HG02840 (cell line): ENCODE data around the gene RBPJ.
A peak's percentile ranks its signal among the peaks of the same experiment; 100 is the strongest.
"Not testable (repeated sequence)": the region's sequence is repeated elsewhere in the genome, so short reads cannot be mapped to it uniquely, and the experiment has no call there.

ENCODE experiments used
- ATAC-seq: cut with Tn5 transposase; IDR thresholded peaks from one replicate; pipeline ENCODE4 v1.9.1; 2021; ENCODE audit warnings: mild to moderate bottlenecking, moderate library complexity, moderate number of reproducible peaks; ENCODE audit not compliant: unreplicated experiment, low FRiP score

The RBPJ gene

DNA sequence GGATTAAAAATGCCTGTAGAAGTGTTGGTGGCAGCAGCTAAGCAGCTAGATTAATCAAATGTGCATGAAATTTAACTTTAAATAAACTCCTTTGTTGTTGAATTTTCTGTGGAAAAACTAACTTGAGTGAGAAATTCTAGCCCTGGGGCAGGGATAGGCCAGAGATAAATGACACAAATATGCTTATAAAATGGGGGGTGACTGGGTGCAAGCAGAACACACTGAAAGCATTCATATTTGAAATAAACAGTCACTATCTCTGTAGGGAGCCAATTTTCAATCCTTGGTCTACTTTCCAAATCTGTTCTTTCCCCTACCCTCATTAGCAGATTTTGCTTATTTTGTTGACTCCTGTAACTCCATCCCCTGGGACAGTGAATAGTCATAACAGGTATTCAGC lies 47.9 kb downstream of the RBPJ start:
- ATAC-seq, result no peak

DNA sequence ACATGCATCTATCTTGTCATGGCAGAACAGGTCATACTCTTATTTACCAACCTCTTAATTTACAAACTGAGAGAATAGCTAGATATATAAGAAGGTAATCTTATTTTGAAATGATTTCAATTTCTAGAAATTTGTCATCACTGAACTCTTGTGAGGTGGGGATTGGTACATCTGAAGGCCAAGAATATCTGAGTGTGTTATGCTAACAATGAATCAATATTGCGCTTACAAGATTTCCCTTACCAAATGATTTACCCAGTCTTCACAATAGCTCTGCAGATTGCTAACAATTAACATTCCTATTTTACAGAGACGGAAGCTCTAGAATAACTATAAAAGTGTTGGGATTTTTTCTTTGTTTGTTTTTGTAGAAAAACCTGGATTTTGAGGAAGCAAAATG lies 48.3 kb downstream of the RBPJ start:
- ATAC-seq, result no peak

DNA sequence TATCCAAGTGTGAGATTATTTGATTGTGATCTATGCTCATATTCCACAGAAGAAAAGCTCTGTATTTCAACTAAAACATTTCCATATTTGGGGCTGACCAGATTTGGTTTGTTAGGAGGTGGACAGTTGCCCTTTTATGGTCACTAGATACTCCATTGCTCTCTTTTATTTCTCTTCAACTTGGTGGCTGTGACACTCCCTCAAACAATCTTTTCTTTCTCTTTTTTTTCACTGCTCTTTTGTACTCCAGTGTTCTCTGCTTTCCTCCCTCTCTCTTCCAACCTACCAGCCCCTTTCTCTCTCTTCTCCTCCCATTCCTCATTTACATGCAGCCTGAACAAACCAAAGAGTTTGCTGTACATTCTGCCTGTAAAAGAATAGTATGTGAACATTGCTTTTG lies 48.8 kb downstream of the RBPJ start:
- no peak for ATAC-seq

DNA sequence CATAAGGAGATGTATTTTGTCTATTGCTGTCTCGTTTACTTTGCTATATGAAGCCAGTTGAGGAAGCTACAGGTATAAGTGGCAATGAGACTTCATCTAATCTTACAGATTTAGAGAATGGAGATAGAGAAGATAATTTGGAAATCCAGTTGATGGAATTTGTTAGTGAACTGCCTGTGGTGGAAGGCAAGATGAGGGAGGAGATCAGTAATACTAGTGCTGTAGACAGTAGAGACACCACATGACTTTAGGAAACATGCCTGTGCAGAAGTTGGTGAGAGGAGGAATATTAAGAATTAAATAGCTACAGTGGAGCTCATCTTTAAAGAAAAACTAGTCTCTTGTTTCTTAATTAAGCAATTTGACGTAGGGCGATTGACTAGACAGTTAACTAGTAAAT lies 51.3 kb downstream of the RBPJ start:
- ATAC-seq, result no peak

DNA sequence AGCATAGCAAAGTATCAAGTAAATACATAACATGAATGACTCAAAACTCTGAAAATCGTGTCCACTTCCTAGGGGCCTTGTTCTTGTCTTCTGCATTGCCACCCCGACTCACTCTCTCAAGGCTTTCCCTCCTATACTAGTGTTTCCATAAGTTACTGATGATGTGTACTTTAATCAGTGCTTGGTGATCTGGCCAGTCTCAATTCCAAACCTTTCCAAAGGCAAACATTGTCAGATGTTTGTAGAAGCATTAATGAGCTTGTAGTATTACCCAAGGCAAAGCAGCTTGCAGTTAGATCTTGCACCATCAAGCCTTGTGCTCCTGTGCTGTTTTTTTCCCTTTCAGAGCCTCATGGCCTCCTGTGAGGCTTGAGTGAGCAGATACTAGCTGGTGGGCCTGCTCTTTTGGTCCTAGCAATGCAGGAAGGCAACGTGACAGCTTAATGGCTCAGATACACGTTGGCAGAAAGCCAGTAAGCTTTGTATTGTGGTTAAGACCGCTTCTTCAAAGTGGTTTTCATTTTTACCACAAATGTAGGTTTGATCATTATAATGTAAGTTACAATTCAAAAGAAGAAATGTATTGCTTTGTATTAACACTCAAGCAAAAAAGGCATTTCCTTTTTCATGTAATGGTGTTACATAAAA lies 51.8 kb downstream of the RBPJ start:
- peak; percentile 73 for ATAC-seq

DNA sequence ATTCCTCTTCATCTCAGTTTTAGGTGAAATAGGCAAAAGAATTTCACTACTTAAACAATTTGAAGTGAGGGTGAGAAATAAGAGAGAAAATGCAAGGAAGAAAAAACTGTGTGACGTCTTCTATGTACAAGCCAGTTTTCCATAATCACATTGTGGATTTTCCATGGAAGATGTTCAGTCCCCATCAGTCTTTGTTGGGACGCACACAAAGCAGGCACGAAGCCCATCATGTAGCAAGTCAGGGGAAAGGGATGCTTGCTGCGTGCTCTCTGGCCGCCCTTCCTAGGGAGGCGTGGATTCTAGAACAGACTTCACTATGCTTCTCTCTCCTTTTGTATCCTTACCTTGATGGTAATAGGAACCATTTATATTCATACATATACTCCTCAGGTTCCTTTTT lies 54.7 kb downstream of the RBPJ start:
- no peak for ATAC-seq

DNA sequence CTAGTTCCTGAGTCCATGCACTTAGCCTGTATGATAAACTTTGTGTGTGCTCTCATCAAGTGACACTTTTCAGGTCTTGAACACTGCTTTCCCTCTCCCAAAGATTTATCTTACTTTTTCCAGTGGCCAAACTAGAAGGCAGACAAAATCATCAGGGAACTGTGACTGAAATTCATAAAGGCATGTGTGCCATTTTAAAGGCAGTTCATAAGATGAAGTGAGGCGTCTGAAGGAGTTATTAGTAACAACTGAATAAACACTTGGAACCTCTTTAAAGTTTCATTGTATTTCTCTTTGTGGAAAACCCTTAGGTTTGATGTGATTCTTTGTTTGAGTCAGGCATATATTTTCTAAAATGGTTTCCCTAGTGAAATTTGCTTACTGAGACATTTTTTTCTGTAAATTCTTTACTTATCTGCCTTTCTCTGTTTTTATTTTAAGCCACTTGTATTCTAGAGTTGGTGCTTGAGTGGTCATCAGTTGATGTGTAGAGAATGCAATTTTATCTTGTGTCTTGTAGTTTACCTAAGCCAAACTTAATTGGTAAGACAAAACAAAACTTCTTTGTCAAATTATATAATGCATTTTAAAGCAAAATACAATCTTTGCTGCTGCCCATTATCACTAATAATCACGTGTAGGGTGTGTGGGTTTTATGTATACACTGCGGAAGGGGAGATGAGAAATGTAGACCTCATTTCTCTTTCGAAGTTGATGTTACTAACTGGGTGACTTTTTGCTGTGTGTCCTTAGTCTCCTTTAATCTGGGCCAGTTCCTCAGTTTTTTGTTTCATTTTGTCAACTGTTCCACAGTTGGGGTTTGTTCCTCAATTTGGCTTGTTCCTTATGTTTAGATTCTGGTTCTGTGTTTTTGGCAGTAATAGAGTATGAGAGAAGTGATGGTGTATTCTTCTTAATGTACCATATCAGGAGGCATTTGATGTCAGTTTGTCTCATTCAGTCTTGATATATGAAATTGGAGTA lies 56.8 kb downstream of the RBPJ start:
- ATAC-seq, result no peak

DNA sequence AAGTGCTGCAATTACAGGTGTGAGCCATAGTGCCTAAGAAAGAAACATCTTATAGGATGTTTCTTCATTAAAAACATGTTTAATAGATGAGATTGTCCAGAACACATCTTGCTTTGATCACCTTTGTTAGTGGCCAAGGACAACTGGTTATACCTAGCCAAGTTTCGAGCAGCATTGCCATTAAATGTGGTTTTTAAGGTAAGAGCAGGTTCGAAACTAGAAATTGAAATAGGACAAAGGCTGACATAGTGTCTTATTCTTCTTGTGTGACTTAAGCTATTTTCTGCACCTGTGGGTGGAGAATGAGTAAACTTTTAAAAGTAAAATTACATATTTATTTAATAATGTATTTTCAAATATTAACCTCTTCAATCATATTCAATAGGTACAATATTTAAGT lies 59.0 kb downstream of the RBPJ start:
- ATAC-seq, result no peak

DNA sequence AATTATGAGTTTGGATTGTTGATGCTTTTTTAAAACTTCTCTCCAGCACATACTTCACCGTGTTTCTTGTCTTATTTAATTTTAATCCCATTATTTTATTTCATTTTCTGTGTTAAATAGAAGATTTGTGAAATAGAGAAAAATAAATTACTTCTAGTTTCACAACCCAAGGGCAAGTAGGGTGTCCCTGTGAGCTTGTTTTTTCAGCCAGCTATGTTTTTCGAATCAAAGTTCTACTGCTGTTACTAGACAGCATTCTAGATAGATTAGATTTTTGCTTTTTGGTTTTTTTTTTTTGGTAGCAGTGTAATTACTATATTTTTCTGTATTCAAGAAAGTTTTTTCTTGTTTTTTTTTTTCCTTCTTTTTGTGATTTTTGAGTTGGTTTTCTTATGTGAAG lies 59.9 kb downstream of the RBPJ start:
- ATAC-seq, result no peak

DNA sequence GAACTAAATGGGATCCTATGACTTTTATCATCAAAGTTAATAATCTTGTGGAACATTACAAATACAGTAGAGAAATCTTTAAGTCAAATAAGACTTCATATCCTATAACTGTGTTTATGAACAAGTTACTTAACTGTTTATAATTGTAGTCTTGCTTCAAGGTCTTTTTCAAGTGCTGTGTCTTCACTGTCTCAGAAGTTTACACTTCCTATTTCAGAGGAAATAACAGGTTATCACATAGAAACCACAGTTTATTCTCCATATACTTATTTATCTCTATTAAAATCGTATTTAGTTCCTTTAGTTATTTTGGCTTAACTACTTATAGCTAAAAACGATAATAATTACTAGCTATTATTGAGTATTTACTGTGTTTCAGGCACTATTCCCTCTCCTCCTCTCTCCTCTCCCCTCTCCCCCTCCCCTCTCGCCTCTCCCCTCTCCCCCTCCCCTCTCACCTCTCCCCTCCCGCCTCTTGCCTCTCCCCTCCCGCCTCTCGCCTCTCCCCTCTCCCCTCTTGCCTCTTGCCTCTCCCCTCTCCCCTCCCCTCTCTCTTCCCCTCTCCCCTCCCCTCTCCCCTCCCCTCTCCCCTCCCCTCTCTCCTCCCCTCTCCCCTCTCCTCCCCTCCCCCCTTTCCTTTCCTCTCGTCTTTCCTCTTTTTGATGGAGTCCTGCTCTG lies 63.7 kb downstream of the RBPJ start:
- no peak for ATAC-seq

DNA sequence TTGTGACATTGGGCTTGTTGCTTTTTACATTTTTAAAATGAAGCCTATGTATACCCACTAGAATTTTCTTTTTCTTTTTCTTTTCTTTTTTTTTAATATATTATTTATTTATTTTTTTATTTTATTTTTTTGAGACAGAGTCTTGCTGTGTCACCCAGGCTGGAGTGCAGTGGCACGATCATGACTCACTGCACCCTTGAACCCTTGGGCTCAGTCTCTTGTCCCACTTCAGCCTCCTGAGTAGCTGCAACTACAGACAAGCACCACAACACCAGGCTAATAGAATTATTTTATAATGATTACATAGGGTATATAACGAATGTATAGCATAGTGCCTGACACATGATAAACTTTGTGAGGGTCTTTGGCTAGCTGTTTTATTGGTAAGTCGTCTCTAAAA lies 64.9 kb downstream of the RBPJ start:
- ATAC-seq, result no peak

DNA sequence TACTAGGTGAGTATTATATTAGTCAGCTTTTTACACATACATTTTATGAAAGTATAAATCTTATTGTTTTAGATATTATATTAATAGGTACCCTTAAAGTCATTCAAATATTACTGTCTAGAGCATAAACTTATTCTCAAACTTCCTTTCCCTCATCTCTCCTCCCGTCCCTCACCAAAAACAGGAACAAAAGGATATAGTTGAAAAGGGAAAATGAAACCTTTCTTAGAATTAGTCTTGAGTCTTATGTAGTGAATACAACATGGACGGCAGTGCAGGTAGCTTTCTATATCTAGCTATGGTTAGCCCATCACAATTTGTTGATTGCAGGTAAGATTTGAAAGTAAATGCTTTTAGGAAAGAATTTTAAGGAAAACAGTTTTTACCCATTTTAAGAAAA lies 65.6 kb downstream of the RBPJ start:
- ATAC-seq, result no peak

DNA sequence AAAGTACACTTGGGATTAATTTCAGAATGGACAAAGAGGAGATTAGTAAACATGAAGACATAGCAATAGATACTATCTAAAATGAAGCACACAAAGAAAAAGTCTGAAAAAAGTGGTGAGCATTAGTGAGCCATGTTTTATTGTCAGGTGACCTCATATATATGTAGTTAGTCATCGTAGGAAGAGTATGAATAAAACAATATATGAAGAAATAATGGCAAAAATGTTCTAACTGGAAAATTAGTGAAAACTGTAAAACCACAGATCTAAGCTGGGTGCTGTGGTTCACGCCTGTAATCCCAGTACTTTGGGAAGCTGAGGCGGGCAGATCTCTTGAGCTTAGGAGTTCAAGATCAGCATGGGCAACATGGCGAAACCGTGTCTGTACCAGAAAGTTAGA lies 67.9 kb downstream of the RBPJ start:
- no peak for ATAC-seq

DNA sequence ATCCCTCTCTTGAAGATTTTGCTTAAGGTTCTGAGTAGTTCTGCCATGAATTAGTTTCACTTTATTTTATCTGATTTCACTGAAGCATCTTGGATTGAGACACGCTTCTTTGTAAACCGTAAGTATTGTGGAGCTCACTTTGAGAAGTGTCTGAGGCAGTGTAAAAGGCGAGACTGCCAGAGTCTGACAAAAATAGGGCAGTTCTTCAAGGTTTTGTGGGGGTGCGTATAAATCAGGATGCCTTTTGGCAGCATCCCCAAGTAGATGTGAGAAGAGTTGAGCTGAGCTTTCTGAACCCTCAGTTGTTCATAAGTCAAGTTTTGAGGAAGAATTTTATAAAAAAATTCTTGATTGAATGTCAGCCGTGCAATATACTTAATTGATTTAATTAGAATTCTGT lies 76.3 kb downstream of the RBPJ start:
- ATAC-seq, result no peak

DNA sequence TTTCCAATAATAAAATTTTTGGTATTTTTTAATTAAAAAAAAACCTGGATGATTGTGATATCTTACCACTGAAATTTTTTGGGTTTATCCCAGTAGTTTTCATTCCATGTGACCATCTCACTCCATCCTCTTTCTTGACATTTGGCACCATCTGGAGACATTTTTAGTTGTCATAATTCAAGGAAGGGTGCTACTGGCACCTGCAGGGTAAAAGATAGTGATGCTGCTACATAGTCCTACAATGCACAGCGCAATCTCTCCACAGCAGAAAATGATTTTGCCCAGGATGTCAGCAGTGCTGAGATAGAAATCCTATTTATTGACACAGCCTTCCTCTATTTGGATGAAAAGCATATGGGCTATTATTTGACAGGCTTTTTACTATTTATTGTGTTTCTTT lies 79.3 kb downstream of the RBPJ start:
- ATAC-seq, result no peak

DNA sequence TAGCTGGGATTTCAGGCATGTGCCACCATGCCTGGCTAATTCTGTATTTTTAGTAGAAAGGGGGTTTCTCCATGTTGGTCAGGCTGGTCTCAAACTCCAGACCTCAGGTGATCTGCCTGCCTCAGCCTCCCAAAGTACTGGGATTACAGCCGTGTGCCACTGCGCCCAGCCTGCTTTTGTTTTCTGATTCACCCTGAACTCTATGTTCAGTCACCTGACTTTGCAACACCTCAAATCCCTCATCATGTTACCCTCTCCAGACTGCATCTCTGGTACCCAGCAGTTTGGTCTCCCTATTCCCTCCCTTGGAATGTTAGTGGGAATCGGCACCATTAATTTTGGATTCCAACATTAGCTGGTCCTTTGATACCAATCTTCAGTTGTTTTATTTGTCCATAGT lies 81.2 kb downstream of the RBPJ start:
- ATAC-seq, result not testable (repeated sequence)

DNA sequence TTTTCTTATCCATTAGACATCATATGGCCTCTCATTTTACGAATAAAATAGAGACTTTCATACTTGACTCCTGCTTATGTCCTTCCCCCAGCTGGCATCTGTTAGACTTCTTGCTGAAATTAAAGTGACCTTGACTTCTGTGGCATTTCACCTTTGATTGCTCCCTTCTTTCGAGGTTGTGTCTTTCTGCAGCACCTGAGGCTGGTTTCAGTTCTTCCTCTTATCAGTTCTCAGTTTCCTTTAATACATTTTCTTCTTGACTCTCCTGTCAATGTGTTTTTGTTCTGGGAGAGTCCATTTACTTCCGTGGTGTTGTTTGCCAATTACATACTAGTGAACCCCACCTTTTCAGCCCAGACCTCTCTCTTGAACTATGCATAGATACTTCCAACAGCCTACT lies 81.6 kb downstream of the RBPJ start:
- ATAC-seq, result no peak

DNA sequence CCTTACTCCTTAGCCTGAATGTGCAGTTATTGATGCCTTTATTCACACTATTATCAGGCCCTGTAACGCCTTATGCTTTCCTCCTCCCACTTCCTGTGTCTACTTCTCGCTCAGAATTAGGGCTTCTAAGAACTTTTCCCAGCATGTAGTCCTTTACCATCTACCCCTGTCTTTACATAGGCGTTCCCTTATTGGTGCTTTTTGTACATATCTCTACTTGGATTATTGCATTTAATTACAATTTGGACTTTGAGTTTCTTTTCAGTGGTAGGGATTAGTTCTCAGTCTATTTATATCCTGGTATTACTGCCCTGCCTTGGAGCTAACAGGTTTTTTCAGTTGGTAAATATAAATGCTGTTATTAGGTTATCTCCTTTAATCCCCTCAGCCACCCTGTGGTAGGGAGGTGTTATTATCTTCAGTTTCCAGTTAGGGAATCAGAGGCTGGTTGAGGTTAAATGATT lies 84.0 kb downstream of the RBPJ start:
- no peak for ATAC-seq

DNA sequence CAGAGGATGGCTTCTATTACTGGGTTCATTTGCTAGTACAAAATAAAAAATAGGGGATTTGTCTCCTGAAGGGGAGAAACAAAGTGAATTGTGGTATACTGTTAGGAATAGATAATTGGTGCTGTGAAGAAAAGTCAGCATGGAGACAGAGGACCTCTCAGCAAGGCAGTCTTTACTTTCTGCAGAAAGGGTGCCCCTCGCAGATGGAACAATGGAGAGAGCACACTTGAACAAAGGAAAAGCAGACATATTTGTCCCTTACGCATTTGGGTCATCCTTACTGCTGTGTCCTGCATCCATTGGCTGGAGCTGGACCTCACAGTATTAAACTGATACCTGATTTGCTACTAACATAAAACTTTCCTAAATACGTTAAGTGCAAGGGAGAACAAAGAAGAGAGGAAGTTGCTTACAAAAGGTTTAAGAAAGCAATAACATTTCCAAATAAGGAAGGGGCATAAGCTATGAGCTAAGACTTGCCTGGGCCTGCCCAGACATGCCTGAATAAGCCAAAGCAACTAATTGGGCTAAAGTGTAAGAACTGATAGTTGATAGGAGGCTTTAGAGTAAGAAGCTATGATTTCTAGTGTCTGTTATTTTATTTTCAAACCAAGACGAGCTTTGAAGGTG lies 85.6 kb downstream of the RBPJ start:
- ATAC-seq, result no peak

DNA sequence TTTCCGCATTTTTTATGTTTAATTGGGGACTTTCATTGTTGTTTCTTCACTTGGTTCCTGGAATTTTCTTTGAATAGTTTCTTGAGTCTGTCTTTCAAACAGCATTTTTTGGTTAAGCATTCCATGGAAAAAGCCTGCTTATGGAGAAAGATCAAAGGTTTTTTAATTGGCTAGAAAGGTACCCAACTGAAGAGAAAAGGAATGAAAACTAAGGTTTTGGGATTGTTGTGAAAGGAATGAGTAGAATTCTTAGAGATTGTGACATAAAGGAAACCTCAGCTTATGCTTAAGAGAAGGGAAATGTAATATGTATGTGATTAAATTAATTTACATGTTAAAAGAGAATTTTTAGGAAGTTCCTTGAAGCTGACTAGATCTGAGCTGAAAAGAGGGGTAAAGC lies 86.7 kb downstream of the RBPJ start:
- ATAC-seq, result no peak
